B cell (primary cell): ENCODE measurements around the gene TEX19. TPM values are rescaled to one million over a fixed set of nuclear protein-coding genes. Genes with fewer than 3 reads are reported as not detected.

Source experiments
- ATAC-seq: fragments of 200-7000 bp; cut with Tn5 transposase; one replicate; pipeline ENCODE4 v1.10.0; 2021; ENCODE audit warnings: low read depth, mild to moderate bottlenecking, moderate number of reproducible peaks, moderate library complexity
- CTCF ChIA-PET: fragments of 350-600 bp; sonication (Branson Sonifier 250); formaldehyde crosslinking; loops from one replicate; lab custom pipeline; 2021; ENCODE audit warnings: antibody characterized with exemption, inconsistent platforms; lab: Charles Lee
- POLR2A ChIA-PET: fragments of 350-600 bp; sonication (Branson Sonifier 250); formaldehyde crosslinking; loops from one replicate; lab custom pipeline; 2021; ENCODE audit warnings: antibody characterized with exemption; lab: Charles Lee
- DNase-seq: peaks from one replicate; pipeline ENCODE4 v3.0.0; 2013
- H2AFZ ChIP-seq: 2 replicates; pipeline ENCODE4 v1.6.1; 2012; ENCODE audit warnings: mild to moderate bottlenecking, low read depth, low read length; ENCODE audit not compliant: insufficient read depth, poor library complexity, severe bottlenecking
- H3K27ac ChIP-seq, 2 donors: 1 replicate in 1 of 2; 2 replicates in 1 of 2; pipeline ENCODE4 v1.5.1; 2012 to 2013; ENCODE audit warnings: low read length in 2 of 2, mild to moderate bottlenecking in 2 of 2, moderate library complexity in 1 of 2
- H3K27me3 ChIP-seq, 4 experiments: fragments of 200-600 bp in 1 of 4; sonication (generic) in 1 of 4; replicated peaks in 1 of 4; 1 replicate in 2 of 4; 2 replicates in 2 of 4; pipeline versions ENCODE4 v1.6.1 to v1.7.0; 2013 to 2016; ENCODE audit warnings: low read length in 3 of 4, mild to moderate bottlenecking in 2 of 4, mixed read lengths in 1 of 4, moderate library complexity in 1 of 4; ENCODE audit not compliant: insufficient read depth in 4 of 4, control insufficient read depth in 3 of 4; ENCODE audit errors: control extremely low read depth in 1 of 4
- H3K36me3 ChIP-seq, 2 experiments: replicated peaks in 1 of 2; 1 replicate in 1 of 2; 2 replicates in 1 of 2; pipeline versions ENCODE4 v1.6.1 to v1.7.1; 2013; ENCODE audit warnings: low read length in 1 of 2; ENCODE audit not compliant: insufficient read depth in 2 of 2, control insufficient read depth in 1 of 2; ENCODE audit errors: control extremely low read depth in 1 of 2, extremely low read depth in 1 of 2
- H3K4me1 ChIP-seq, 2 donors: fragments of 200-600 bp in 1 of 2; sonication (generic) in 1 of 2; 1 replicate in 1 of 2; 2 replicates in 1 of 2; pipeline versions ENCODE4 v1.5.1 to v1.6.1; 2013 to 2017; ENCODE audit warnings: low read length in 2 of 2; ENCODE audit not compliant: control insufficient read depth in 2 of 2, insufficient read depth in 2 of 2
- H3K4me2 ChIP-seq: replicated peaks from 2 replicates; pipeline ENCODE3; 2012; ENCODE audit warnings: mild to moderate bottlenecking, low read depth, low read length; ENCODE audit not compliant: poor library complexity, severe bottlenecking
- H3K4me3 ChIP-seq, 5 experiments: fragments of 200-600 bp in 1 of 5; sonication (generic) in 1 of 5; 1 replicate in 3 of 5; 2 replicates in 2 of 5; pipeline versions ENCODE4 v1.5.1 to v1.7.0; 2011 to 2016; ENCODE audit warnings: low read length in 4 of 5, mild to moderate bottlenecking in 4 of 5, low read depth in 2 of 5, control low read depth in 1 of 5, moderate library complexity in 1 of 5; ENCODE audit not compliant: insufficient read depth in 1 of 5; ENCODE audit errors: control extremely low read depth in 1 of 5, extremely low read depth in 1 of 5
- H3K79me2 ChIP-seq: fragments of 200-600 bp; sonication (generic); one replicate; pipeline ENCODE4 v1.6.0; 2016; ENCODE audit warnings: low read length; ENCODE audit not compliant: control insufficient read depth, insufficient read depth
- H3K9ac ChIP-seq: fragments of 200-600 bp; sonication (generic); 2 replicates; pipeline ENCODE4 v1.6.1; 2017; ENCODE audit warnings: mild to moderate bottlenecking, low read length, moderate library complexity
- H3K9me3 ChIP-seq, 3 donors: one replicate each; pipeline versions ENCODE4 v1.6.1 to v1.7.1; 2013; ENCODE audit warnings: low read length in 2 of 3; ENCODE audit not compliant: control insufficient read depth in 2 of 3, insufficient read depth in 1 of 3; ENCODE audit errors: control extremely low read depth in 1 of 3
- H4K20me1 ChIP-seq: 2 replicates; pipeline ENCODE4 v1.6.0; 2012; ENCODE audit warnings: mild to moderate bottlenecking, low read length; ENCODE audit not compliant: insufficient read depth, control insufficient read depth, poor library complexity, severe bottlenecking
- H3K27ac Mint-ChIP-seq: one replicate; pipeline ENCODE4 v1.8.0; 2021; ENCODE audit warnings: mixed read lengths
- H3K27me3 Mint-ChIP-seq: one replicate; pipeline ENCODE4 v1.8.0; 2021; ENCODE audit warnings: mixed read lengths
- H3K4me1 Mint-ChIP-seq: one replicate; pipeline ENCODE4 v1.8.0; 2021; ENCODE audit warnings: mixed read lengths
- H3K4me3 Mint-ChIP-seq: one replicate; pipeline ENCODE4 v1.8.0; 2021; ENCODE audit warnings: mixed read lengths
- H3K9me3 Mint-ChIP-seq: one replicate; pipeline ENCODE4 v1.8.0; 2022; ENCODE audit warnings: mixed read lengths; ENCODE audit not compliant: insufficient read depth
- EZH2 ChIP-seq: IDR thresholded peaks from 2 replicates; pipeline ENCODE4 v1.6.1; 2012; ENCODE audit warnings: borderline replicate concordance, low read depth, mild to moderate bottlenecking, moderate library complexity, low read length; ENCODE audit not compliant: insufficient read depth, poor library complexity, severe bottlenecking
- WGBS: methylation state at CpG from one replicate; pipeline ENCODE4 v1.1.5; 2013; ENCODE audit warnings: missing lambda C conversion rate; ENCODE audit not compliant: insufficient coverage; 5-methylcytosine and 5-hydroxymethylcytosine counted together
- intact Hi-C: fragments of 100-400 bp; cut with micrococcal nuclease; formaldehyde crosslinking; loops from one replicate; pipeline ENCODE4 v1.10.0; 2022
- polyA plus RNA-seq: library from polyadenylated mRNA; depleted of rRNA; stranded (reverse); fragments of >200 nt; gene quantifications from 2 replicates; pipeline ENCODE4 v1.2.3, GENCODE V29; 2012
- total RNA-seq, 2 donors: library from RNA; stranded (reverse); fragments of 120-200 nt in 1 of 2; gene quantifications; 1 replicate in 1 of 2; 2 replicates in 1 of 2; pipeline versions ENCODE4 v1.2.3 to v1.2.4, GENCODE V29; 2013 to 2022
- TF ChIP-seq, protein P1 (sequence below): fragments of 200-600 bp; IDR thresholded peaks from one replicate; pipeline ENCODE4 v1.8.0; 2022; ENCODE audit warnings: antibody characterized with exemption, mild to moderate bottlenecking

TEX19 gene
- total and polyA plus RNA-seq, 2 donors (not counting 1 experiment from before 2014, with no cell fraction given): not detected

DNA sequence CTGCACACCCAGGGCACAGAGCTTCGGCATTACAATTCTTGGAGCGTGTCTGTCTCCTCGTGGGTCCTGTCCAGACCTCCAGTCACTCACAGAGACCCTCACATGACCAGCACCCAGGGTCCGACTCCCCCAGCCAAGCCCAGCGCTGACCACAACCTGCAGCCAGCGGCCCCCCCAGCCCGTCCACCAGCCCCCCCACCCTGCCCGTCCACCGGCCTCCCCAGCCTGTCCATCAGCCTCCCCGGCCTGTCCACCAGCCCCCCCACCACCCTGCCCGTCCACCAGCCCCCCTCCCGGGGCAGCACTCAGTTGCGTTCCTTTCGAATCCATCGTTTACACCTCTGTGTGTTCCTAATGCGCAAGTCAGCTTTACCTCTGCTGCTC lies 31.3 kb upstream of the TEX19 start:
- Mint-ChIP-seq H3K27me3 (peaks cover 8% of the 10 kb centered on the region), H3K4me3 (no peak overlapping the region), H3K27ac (no peak overlapping the region), H3K9me3 (no peaks in the 10 kb centered on the region), H3K4me1 (peaks cover 5% of the 10 kb centered on the region)
- Histone ChIP-seq H3K4me1 (peaks cover 8 to 9% of the 10 kb centered on the region in 2 donors), H3K9ac (no peak overlapping the region), H2AFZ (no peak overlapping the region), H3K79me2 (no peaks in the 10 kb centered on the region), H3K36me3 (no peaks in the 10 kb centered on the region), H3K27ac (no peak overlapping the region), H3K27me3 (peaks cover 0 to 59% (median 19%) of the 10 kb centered on the region in 4 experiments), H3K9me3 (peaks cover 0 to 11% (median 0%) of the 10 kb centered on the region in 3 donors), H3K4me2 (no peak overlapping the region), H3K4me3 (no peak overlapping the region), H4K20me1 (no peaks in the 10 kb centered on the region)
- POLR2A ChIA-PET: no interaction called here
- DNase-seq (no peak), ATAC-seq (no peak)
- intact Hi-C loops: no loop called here
- WGBS: 98% methylated on average over 10 of the region's 16 CpGs
- CTCF ChIA-PET: interaction anchor here (1.3 kb wide), 1 partner anchor 122 kb away, joined by 4 read pairs; no protein-coding TSS in a partner anchor
- TF ChIP-seq, protein P1, sequence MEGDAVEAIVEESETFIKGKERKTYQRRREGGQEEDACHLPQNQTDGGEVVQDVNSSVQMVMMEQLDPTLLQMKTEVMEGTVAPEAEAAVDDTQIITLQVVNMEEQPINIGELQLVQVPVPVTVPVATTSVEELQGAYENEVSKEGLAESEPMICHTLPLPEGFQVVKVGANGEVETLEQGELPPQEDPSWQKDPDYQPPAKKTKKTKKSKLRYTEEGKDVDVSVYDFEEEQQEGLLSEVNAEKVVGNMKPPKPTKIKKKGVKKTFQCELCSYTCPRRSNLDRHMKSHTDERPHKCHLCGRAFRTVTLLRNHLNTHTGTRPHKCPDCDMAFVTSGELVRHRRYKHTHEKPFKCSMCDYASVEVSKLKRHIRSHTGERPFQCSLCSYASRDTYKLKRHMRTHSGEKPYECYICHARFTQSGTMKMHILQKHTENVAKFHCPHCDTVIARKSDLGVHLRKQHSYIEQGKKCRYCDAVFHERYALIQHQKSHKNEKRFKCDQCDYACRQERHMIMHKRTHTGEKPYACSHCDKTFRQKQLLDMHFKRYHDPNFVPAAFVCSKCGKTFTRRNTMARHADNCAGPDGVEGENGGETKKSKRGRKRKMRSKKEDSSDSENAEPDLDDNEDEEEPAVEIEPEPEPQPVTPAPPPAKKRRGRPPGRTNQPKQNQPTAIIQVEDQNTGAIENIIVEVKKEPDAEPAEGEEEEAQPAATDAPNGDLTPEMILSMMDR: no peak
- no peak for TF ChIP-seq EZH2

DNA sequence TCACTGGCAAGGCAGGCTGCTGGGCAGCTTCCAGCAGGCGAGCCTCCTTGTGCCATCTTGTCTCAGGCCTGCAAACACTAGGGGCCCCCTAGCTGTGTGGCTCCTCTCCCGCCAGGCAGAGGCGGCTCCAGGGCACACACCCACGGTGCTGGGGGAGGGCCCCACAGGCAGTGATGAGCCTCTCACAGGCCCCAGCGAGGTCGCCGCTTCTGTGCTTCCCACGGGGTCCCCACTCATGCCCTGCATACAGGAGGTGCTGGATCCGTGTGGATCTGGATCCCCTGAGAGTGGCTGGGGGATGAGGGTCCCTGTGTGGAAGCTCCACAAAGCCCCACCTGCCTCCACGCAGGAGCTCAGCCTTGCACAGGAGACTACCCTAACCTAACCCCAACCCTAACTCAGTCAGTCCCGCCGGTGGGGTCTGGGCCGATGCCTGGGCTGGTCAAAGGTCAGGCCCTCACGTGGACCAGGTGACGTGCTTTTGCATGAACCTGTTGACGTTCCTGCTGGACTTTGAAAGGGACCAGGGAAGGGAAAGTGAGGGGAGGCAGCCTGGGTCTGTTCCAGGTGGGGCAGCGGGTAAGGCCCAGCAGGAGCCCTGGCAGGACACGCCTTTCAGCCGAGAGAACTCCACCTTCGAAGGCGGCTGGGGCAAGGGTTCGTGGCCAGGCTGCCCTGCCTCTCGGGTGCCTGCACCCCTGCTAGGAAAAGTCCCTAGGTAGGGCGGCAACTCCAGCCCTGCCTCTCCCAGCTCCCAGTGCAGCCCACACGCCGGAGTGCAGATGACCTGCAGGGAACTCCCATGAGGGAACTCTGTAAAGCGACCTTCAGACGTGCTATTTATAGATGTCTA lies 30.7 kb upstream of the TEX19 start:
- H3K9ac ChIP-seq: no peak overlapping the region
- peaks cover 0 to 66% (median 22%) of the 10 kb centered on the region in 4 experiments for H3K27me3 ChIP-seq
- H3K27me3 Mint-ChIP-seq: peaks cover 12% of the 10 kb centered on the region
- no peak overlapping the region for H3K4me2 ChIP-seq
- DNase-seq (no peak), ATAC-seq (no peak)
- no peaks in the 10 kb centered on the region for H4K20me1 ChIP-seq
- intact Hi-C loops: no loop called here
- H3K9me3 ChIP-seq: peaks cover 0 to 15% (median 0%) of the 10 kb centered on the region in 3 donors
- H3K4me1 ChIP-seq: peaks cover 13 to 15% of the 10 kb centered on the region in 2 donors
- H3K4me3 ChIP-seq: no peak overlapping the region
- no peaks in the 10 kb centered on the region for H3K79me2 ChIP-seq
- no peaks in the 10 kb centered on the region for H3K9me3 Mint-ChIP-seq
- 79% methylated on average over 20 of the region's 28 CpGs for whole genome bisulfite sequencing
- no peak overlapping the region for H3K27ac Mint-ChIP-seq
- no peak overlapping the region for H3K4me3 Mint-ChIP-seq
- no peak for TF ChIP-seq EZH2
- TF ChIP-seq, protein P1: no peak
- no peak overlapping the region for H2AFZ ChIP-seq
- no peaks in the 10 kb centered on the region for H3K36me3 ChIP-seq
- CTCF ChIA-PET: no interaction called here
- POLR2A ChIA-PET: no interaction called here
- no peak overlapping the region for H3K27ac ChIP-seq
- peaks cover 8% of the 10 kb centered on the region for H3K4me1 Mint-ChIP-seq
